HUES6 (cell line): ENCODE data around the gene NUTM2D.
"Not testable (repeated sequence)": the region's sequence is repeated elsewhere in the genome, so short reads cannot be mapped to it uniquely, and the experiment has no call there.

Source experiments
- H3K27ac ChIP-seq: 2 replicates; pipeline ENCODE4 v1.7.0; 2013; ENCODE audit warnings: low read depth, mild to moderate bottlenecking, low read length, inconsistent platforms
- H3K27me3 ChIP-seq: 2 replicates; pipeline ENCODE4 v1.6.1; 2013; ENCODE audit warnings: low read length; ENCODE audit not compliant: control insufficient read depth, insufficient read depth
- H3K36me3 ChIP-seq: 2 replicates; pipeline ENCODE4 v1.6.1; 2013; ENCODE audit warnings: low read length; ENCODE audit not compliant: control insufficient read depth, insufficient read depth
- H3K4me1 ChIP-seq: 2 replicates; pipeline ENCODE4 v1.6.1; 2013; ENCODE audit warnings: low read length; ENCODE audit not compliant: control insufficient read depth, insufficient read depth
- H3K4me3 ChIP-seq: 2 replicates; pipeline ENCODE4 v1.5.1; 2013; ENCODE audit warnings: low read depth, low read length
- H3K9ac ChIP-seq: one replicate; pipeline ENCODE4 v1.6.1; 2013; ENCODE audit warnings: mild to moderate bottlenecking, low read length
- H3K9me3 ChIP-seq: 2 replicates; pipeline ENCODE4 v1.6.1; 2013; ENCODE audit warnings: low read depth, low read length; ENCODE audit not compliant: control insufficient read depth, insufficient read depth

The NUTM2D gene

GRCh38 chr10:87379115-87379514 lies 21.6 kb downstream of the NUTM2D start:
- H3K4me3 ChIP-seq, H3K9me3 ChIP-seq, H3K27ac ChIP-seq, H3K36me3 ChIP-seq, H3K4me1 ChIP-seq, H3K27me3 ChIP-seq, H3K9ac ChIP-seq: not testable (repeated sequence)

- H3K9ac ChIP-seq, H3K27ac ChIP-seq, H3K9me3 ChIP-seq, H3K4me3 ChIP-seq, H3K27me3 ChIP-seq, H3K36me3 ChIP-seq, H3K4me1 ChIP-seq: not testable (repeated sequence)
Observed at GRCh38 chr10:87383149-87383857, 25.8 kb downstream of the NUTM2D start.

GRCh38 chr10:87384283-87384682 lies 26.7 kb downstream of the NUTM2D start:
- not testable (repeated sequence) for H3K4me3 ChIP-seq, H3K27me3 ChIP-seq, H3K9ac ChIP-seq, H3K27ac ChIP-seq, H3K36me3 ChIP-seq, H3K9me3 ChIP-seq, H3K4me1 ChIP-seq

- H3K27ac ChIP-seq, H3K4me3 ChIP-seq, H3K9ac ChIP-seq, H3K36me3 ChIP-seq, H3K9me3 ChIP-seq, H3K27me3 ChIP-seq, H3K4me1 ChIP-seq: not testable (repeated sequence)
Observed at GRCh38 chr10:87385762-87386360, 28.3 kb downstream of the NUTM2D start.

- not testable (repeated sequence) for H3K9ac ChIP-seq, H3K9me3 ChIP-seq, H3K36me3 ChIP-seq, H3K27me3 ChIP-seq, H3K4me1 ChIP-seq, H3K4me3 ChIP-seq, H3K27ac ChIP-seq
Observed at GRCh38 chr10:87391360-87391759, 33.8 kb downstream of the NUTM2D start.

GRCh38 chr10:87396206-87396605 lies 38.7 kb downstream of the NUTM2D start:
- not testable (repeated sequence) for H3K9me3 ChIP-seq, H3K36me3 ChIP-seq, H3K9ac ChIP-seq, H3K4me1 ChIP-seq, H3K27ac ChIP-seq, H3K4me3 ChIP-seq, H3K27me3 ChIP-seq

GRCh38 chr10:87398436-87398835 lies 40.9 kb downstream of the NUTM2D start:
- not testable (repeated sequence) for H3K27ac ChIP-seq, H3K36me3 ChIP-seq, H3K4me1 ChIP-seq, H3K9ac ChIP-seq, H3K9me3 ChIP-seq, H3K4me3 ChIP-seq, H3K27me3 ChIP-seq

- H3K27me3 ChIP-seq, H3K27ac ChIP-seq, H3K9me3 ChIP-seq, H3K4me1 ChIP-seq, H3K4me3 ChIP-seq, H3K36me3 ChIP-seq, H3K9ac ChIP-seq: not testable (repeated sequence)
Observed at GRCh38 chr10:87407516-87408467, 50.2 kb downstream of the NUTM2D start.

GRCh38 chr10:87413921-87414320 lies 56.4 kb downstream of the NUTM2D start:
- H3K4me1 ChIP-seq, H3K36me3 ChIP-seq, H3K27me3 ChIP-seq, H3K9me3 ChIP-seq, H3K9ac ChIP-seq, H3K4me3 ChIP-seq, H3K27ac ChIP-seq: not testable (repeated sequence)
